Skin of body (tissue), 2 donors: ENCODE data around the gene NEO1. TPM values are rescaled to one million over a fixed set of nuclear protein-coding genes. Genes with fewer than 3 reads are reported as not detected.
A peak's percentile ranks its signal among the peaks of the same experiment; 100 is the strongest.

Source experiments
- DNase-seq: peaks from one replicate; lab custom pipeline; 2025; lab: John Stamatoyannopoulos, UW
- total RNA-seq: library from RNA; depleted of rRNA; stranded (reverse); fragments of >200 nt; gene quantifications from one replicate; pipeline ENCODE4 v1.2.3, GENCODE V29; 2014

NEO1 gene
- total RNA-seq, 1 donor from 2014 or later, result 66.0 TPM

- DNase-seq, result peak; percentile 49
Observed at GRCh38 chr15:73028831-73029451, 23.3 kb upstream of the NEO1 start.

DNA sequence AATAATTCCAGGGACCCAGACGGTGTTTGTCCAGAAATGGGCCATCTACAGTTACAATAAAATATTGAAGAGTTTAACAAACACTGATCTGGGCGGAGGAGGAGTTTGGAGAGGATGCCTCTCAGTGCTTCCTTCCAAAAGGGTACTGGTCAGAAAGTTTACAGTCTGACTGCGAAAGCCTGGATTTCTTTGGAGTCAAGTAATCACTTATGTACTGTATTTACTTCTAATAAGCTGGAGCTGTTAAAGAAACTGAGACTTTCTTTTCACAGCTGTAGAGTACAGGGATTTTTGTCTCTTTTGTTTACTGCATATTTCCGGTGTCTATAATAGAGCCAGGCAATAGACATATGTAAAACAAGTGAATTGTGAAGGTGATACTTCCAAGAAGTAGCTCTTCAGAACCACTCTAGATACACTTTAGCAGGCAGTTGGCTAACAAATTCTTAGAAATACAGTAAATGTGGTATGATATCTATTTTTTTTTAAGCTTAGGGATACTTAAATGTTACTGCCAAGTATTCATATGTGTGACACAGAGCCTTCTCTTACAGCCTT is 22.1 kb upstream of the NEO1 start:
- DNase-seq, result no peak

DNA sequence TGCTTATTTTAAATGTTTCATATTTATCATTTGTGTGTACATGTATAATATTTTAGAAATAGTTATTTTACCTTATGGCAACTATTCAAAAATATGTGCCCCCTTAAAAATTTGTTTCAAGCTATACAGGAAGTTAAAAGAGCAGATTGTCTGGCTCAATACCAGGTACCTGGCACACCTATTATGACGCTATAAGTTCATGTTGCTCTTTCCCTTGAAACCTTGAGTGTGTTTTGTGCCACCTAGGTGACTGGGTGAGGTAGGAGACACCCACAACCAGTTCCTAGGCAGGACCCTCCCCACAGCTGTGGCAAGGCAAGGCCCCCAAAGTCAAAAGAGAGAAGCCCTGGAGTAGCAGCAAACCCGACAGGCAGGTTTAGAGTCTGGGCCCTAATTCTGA is 20.6 kb upstream of the NEO1 start:
- no peak for DNase-seq

GRCh38 chr15:73033611-73034010 is 18.7 kb upstream of the NEO1 start:
- no peak for DNase-seq

DNA sequence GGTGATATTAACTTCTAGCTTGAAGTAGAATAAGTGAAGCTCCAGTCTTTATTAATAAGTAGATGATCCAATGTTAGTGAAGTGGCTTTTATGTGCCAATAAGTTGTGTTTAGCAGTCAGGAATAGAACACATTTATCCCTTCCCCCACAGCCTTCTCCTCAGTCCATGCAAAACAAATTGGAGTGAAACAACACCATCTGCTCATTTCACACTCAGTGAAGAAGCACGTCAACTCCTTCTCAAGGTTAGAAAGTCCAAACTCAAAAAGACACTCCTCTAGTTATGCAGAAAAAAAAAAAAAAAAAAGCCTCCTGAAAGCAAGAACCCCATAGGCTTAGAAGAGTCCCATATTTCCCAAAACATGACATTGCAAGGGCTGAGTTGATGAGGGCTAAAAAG is 18.0 kb upstream of the NEO1 start:
- DNase-seq, result no peak

- DNase-seq, result no peak
Observed at GRCh38 chr15:73035221-73035620, 17.0 kb upstream of the NEO1 start.

DNA sequence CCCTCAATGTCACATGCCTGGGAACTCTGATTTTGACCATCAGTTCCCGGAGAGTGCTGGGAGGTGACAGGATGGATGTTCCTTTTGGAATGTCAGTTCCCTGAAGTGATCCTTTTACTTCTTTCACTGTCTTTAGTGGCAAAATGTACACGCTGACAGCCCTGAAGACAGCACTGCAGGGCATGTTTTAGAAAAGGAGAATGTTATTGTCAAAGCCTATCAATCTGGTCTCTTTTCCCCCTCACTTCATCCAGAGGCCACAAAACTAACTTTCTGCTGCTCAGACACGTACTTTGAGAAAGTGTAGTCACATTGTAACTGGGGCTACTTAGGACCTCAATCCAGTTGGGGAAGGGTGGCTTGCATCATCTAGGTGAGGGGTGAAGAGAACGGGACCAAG is 14.0 kb upstream of the NEO1 start:
- no peak for DNase-seq

GRCh38 chr15:73046073-73046472 is 6.2 kb upstream of the NEO1 start:
- DNase-seq, result no peak

GRCh38 chr15:73047882-73048281 is 4.4 kb upstream of the NEO1 start:
- no peak for DNase-seq

GRCh38 chr15:73048624-73049295 is 3.5 kb upstream of the NEO1 start:
- DNase-seq, result no peak

DNA sequence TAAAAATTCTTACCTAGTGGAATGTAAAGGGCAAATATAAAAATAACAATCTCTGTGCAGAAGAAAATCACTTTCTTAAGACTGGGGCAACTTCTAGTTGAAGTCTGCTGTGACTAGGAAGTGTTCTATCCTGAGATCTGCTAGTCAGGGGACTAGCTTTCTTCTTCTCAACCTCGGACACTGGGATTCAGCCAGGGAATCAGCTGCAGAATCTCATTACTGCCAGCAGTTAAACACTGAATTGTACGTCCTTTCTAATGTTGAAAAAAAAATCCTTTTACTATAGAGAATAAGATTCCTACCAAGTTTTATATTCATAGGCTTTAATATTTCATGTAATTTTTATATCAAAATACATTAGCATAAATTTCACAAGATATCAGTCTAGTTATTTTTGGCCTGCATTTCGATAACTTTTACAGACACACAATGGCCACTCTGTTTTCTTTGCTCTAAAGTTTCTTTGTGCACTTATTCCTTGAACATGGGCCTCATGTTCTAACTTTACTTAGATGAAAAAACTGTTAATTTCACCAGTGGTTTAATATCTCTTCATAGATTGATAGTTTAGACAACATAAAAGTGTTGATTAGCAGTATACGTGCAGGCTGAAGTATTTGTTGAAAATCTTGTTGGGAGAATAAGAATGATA is 2.6 kb upstream of the NEO1 start:
- no peak for DNase-seq

DNA sequence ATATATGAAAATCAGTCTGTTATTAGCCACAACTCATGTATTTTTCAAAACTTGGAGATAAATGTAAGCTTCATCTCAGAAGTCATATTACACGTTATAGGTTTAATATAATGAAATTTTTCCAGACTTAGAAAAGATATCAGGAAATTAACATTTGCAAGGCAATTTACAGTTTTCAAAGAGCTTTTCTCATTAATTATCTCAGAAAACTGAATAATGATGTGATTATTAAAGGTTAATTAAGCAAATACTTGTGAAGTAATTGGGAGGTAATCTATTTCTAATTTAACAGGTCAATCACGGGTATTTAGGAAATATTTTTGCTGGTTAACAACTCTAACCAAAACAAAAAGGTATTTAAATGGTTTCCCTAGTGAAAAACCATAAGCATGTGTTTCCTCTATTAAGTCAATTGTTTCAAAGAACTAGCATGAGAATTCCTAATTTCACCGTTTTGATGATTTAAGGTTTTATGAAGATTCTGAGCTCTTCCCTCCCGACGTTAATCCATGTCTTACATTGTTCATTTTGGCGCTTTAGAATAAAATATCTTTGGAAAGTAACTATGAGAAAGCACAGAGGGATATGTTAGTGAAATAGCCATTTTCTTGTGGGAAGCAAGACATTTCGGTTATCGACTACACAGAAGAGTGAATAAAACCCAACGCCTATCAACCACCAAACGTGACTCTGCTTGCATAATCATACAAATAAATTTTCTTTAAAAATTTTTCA is 1.5 kb upstream of the NEO1 start:
- DNase-seq, result no peak

DNA sequence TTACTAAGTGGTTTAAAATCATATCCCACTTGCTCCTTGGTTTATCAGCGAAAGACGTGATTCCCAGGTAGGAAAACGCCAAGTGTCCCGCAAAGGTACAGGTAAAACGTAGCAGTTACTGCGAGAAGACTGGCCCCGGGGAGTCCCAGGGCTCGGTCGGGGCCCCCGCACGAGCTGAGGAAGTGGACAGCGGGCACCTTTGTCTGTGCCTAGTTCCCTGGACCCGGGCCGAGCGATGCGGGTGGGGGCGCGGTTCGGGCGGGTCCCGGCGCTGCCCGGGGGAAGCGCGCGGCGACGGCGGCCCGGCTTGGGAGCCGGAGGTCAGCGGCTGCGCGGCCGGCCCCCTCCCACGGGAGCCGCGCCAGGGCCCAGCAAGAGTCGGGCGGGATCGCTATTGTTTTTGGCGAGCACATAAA is 864 bp upstream of the NEO1 start:
- no peak for DNase-seq

DNA sequence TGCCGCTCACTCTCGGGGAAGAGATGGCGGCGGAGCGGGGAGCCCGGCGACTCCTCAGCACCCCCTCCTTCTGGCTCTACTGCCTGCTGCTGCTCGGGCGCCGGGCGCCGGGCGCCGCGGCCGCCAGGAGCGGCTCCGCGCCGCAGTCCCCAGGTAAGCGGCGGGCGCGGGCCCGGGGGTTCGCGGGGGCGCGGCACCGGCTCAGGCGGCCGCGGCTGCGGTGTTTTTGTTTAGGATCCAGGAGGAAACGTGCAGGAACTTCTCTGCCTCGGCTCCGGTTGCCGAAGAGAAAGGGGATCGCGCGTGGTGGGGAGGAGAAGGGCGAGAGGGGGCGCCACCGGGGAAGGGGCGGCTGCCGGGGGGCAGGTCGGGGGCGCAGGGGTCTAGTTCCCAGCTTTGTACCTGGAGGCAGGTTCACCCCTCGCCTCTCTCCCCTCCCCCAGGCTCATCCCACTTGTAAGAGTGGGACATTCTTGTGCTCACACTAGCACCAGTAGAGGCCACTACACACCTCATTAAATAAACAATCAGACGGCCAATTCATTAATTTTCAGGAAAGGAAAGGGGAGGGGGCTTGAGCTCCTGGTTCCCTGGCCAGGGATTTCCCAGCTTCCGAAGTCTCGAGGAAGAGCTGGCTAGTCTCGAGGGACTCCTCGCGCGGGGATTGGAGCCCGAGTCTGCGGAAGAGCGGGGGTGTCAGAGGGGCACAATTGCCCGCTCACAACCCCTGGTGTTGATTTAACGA is 562 bp downstream of the NEO1 start:
- DNase-seq, result peak; percentile 66

GRCh38 chr15:73053398-73053723 is 1.1 kb downstream of the NEO1 start:
- DNase-seq, result no peak

- DNase-seq, result no peak
Observed at GRCh38 chr15:73054417-73054953, 2.2 kb downstream of the NEO1 start.

DNA sequence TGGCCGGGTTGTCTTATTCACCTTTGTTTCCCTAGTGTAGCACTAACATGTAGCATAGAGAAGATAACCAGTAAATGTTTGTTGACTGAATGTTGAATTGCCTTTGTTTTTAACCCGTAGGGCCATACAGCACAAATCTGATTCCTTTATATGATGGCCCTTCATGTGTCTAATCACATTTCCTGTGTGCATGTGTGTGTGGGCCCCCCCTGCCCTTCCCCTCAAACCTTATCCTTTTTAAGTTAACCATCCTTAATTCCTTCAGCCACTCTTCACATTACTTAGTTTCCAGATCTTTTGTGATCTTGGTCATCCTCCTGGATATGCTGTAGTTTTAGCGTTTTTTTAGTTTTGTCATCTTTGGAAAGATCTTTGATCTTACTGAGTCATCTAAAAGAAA is 4.2 kb downstream of the NEO1 start:
- no peak for DNase-seq

DNA sequence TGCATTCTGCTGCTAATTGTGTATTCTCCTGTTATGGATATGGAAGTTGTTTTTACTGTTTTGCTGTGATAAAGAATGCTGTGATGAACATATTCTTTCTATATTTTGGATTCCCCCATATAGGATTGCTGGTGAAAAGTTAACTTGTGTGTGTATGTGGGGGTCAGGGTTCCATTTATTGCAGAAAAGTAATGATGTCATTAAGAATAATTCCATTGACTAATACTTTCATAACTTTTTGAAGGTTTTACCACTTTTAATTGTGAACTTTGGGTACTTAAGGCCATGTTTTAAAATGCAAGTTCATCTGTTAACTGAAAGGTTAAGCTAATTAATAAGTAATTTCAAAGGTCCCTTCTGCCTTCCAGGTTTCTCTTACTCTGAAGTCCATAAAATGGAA is 6.2 kb downstream of the NEO1 start:
- DNase-seq, result no peak

DNA sequence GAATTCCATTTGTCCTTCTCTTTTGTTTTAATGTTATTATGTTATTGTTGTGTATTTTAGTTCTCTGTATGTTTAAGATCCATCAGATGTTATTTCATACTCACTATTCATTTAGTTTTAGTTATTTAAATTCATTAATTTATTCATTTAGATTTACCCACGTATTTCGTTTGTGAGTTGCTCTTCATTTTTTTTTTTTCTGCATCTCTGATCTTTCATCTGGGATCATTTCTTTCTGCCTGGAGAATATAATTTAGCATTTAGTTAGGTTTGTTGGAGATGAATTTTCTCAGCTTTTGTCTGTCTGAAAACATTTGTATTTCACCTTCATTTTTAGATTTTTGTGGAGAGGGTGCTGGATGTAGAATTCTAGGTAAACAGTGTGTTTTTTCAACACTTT is 12.9 kb downstream of the NEO1 start:
- DNase-seq, result no peak

DNA sequence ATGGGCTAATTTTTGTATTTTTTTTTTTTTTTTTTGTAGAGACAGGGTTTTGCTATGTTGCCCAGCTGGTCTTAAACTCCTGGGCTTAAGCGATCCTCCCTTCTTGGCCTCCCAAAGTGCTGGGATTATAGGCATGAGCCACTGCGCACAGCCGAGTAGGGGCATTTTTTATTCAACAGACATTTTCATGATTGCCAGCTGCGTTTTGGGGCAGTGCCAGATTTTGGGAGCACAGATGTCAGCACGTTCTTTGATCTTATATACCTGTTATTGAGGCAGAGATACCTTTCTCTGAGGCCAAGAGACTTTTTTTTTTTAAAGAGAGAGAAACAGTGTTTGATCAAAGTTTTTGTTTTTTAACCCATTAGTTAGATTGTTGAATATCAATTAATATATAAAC is 16.8 kb downstream of the NEO1 start:
- DNase-seq, result no peak

DNA sequence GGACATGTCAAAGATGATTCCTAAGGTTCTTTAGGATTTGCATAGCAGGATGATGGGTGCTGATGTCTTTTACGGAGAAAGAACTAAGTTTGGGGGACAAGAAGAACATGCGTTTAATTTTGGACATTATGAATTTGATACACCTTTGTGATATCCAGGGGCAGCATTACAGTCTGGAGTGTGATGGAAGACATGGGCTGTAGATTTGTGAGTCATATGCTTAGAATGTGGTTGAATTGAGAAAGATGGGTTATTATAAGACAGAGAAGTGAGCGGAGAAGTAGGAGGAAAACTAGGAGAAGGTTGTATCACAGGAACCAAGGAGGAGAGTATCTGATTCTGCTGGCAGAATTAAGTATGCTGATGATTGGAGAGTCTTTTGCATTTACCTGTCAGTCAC is 20.6 kb downstream of the NEO1 start:
- no peak for DNase-seq
